Measurements from ENCODE around the gene UBE2L3.

The UBE2L3 gene

GRCh38 chr22:21650280-21650679, 82.8 kb downstream of the UBE2L3 start:
- H3K27ac Mint-ChIP-seq: no peak overlapping the region
- peaks cover 13% of the 10 kb centered on the region for H3K36me3 Mint-ChIP-seq (ENCODE audit: low read depth)
- peak overlapping the region; percentile 95 to 97 (median 96) for H3K4me3 Mint-ChIP-seq
- no peaks in the 10 kb centered on the region for H3K27me3 Mint-ChIP-seq (ENCODE audit: low read depth)
- H3K9me3 Mint-ChIP-seq: no peaks in the 10 kb centered on the region
- TF ChIP-seq CTCF (IDR thresholded peaks at IDR 0.05; ENCODE audit: unreplicated experiment in 3 of 3): no peak
- H3K4me1 Mint-ChIP-seq: peaks cover 24% of the 10 kb centered on the region

GRCh38 chr22:21650823-21651520, 83.5 kb downstream of the UBE2L3 start:
- Mint-ChIP-seq H3K4me3 (peak overlapping the region; percentile 95 to 97 (median 96)), H3K9me3 (no peaks in the 10 kb centered on the region), H3K27ac (peak overlapping the region; percentile 74 to 95 (median 87)), H3K4me1 (peaks cover 24% of the 10 kb centered on the region), H3K36me3 (ENCODE audit: low read depth) (peaks cover 13% of the 10 kb centered on the region), H3K27me3 (ENCODE audit: low read depth) (no peaks in the 10 kb centered on the region)
- no peak for TF ChIP-seq CTCF (IDR thresholded peaks at IDR 0.05; ENCODE audit: unreplicated experiment in 3 of 3)

GRCh38 chr22:21651521-21652009, 84.1 kb downstream of the UBE2L3 start:
- Mint-ChIP-seq H3K36me3 (ENCODE audit: low read depth) (peaks cover 9% of the 10 kb centered on the region), H3K4me3 (peak overlapping the region; percentile 95 to 97 (median 96)), H3K9me3 (no peaks in the 10 kb centered on the region), H3K4me1 (peaks cover 25% of the 10 kb centered on the region), H3K27me3 (ENCODE audit: low read depth) (peaks cover 3% of the 10 kb centered on the region), H3K27ac (peak overlapping the region; percentile 74 to 95 (median 87))
- TF ChIP-seq CTCF (IDR thresholded peaks at IDR 0.05; ENCODE audit: unreplicated experiment in 3 of 3): no peak

GRCh38 chr22:21652010-21652546, 84.6 kb downstream of the UBE2L3 start:
- Mint-ChIP-seq H3K9me3 (no peaks in the 10 kb centered on the region), H3K36me3 (ENCODE audit: low read depth) (peaks cover 5% of the 10 kb centered on the region), H3K27me3 (ENCODE audit: low read depth) (peaks cover 8% of the 10 kb centered on the region), H3K27ac (peak overlapping the region; percentile 74 to 95 (median 87)), H3K4me1 (peaks cover 26% of the 10 kb centered on the region), H3K4me3 (peak overlapping the region; percentile 95 to 97 (median 96))
- no peak for TF ChIP-seq CTCF (IDR thresholded peaks at IDR 0.05; ENCODE audit: unreplicated experiment in 3 of 3)

GRCh38 chr22:21652547-21653545, 85.3 kb downstream of the UBE2L3 start:
- TF ChIP-seq CTCF (IDR thresholded peaks at IDR 0.05; ENCODE audit: unreplicated experiment in 3 of 3): no peak
- Mint-ChIP-seq H3K27ac (peak overlapping the region in 1 of 3 experiments; percentile 95), H3K9me3 (no peaks in the 10 kb centered on the region), H3K36me3 (ENCODE audit: low read depth) (peaks cover 5% of the 10 kb centered on the region), H3K4me1 (peaks cover 26% of the 10 kb centered on the region), H3K4me3 (peak overlapping the region; percentile 95 to 97 (median 96)), H3K27me3 (ENCODE audit: low read depth) (peaks cover 12% of the 10 kb centered on the region)
